Suppressor macrophage (primary cell): ENCODE measurements around the gene HECW1.
A peak's percentile ranks its signal among the peaks of the same experiment; 100 is the strongest.
"Not testable (repeated sequence)": the region's sequence is repeated elsewhere in the genome, so short reads cannot be mapped to it uniquely, and the experiment has no call there.

Experiments
- DNase-seq, 4 experiments: peaks; one replicate each; pipeline ENCODE4 v3.0.0-alpha.2; 2020 to 2022

Gene HECW1

DNA sequence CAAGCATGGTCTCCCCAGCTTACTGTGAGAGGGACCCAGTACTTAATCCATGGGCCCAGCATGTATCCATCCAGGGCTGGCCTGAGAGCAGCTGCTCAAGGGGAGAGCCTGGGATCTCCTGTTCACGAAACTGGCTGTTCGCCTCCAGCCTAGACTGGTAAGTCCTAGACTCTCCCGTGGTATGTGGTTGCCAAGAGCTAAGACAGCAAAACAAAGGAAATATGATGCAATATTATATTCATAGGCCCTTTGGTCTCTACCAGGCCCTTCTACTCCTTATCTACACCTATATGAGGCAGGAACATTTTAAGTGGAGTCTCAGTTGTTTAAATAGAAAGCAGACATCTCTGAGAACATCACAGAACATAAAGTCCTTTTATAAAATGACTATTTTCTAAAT, 441.6 kb downstream of the HECW1 start:
- DNase-seq: peak in 3 of 4 experiments; percentile 36 to 46 (median 45)

DNA sequence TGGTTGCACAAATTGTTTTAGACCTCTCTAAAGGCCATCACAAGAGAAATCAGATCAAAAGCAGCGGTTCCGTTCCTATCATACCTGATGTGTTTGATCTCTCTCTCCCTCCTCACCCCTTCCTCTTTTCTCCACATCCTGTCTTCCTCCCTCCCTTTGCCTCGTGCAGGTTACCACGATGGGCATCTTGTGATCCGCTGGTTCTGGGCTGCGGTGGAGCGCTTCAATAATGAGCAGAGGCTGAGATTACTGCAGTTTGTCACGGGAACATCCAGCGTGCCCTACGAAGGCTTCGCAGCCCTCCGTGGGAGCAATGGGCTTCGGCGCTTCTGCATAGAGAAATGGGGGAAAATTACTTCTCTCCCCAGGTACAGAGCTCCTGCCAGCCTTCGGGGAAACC, 442.0 kb downstream of the HECW1 start:
- DNase-seq: no peak

DNA sequence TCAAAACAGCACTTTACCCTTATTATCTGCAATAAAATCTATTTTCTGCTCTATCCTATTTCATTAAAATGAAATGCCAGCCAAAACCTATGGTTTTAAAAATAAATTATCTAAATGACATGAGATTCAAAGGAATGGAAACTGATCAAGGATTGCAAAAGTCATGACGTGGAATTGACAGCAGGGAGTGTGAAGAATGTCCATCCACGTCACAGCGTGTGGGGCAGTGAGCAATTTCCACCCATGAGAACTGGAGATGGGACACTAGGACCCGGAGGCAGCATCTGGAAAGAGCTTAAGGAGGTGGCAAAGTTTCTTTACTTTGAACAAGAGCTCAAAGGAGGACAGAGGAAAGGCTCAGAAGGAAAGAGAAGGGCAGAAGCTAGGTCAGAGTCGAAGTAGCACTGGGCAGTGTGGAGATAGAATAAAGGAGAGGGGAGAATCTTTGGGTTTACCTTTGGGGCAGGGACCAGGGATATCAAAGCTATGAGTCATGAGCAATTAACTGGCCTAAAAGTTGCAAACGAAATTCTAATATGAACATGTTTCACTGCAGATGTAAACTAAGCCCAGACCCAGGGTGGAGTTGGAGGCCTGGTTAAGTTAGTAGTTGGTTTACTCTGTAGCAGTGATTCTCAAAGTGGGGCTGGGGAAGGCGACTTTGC, 445.5 kb downstream of the HECW1 start:
- no peak for DNase-seq

DNA sequence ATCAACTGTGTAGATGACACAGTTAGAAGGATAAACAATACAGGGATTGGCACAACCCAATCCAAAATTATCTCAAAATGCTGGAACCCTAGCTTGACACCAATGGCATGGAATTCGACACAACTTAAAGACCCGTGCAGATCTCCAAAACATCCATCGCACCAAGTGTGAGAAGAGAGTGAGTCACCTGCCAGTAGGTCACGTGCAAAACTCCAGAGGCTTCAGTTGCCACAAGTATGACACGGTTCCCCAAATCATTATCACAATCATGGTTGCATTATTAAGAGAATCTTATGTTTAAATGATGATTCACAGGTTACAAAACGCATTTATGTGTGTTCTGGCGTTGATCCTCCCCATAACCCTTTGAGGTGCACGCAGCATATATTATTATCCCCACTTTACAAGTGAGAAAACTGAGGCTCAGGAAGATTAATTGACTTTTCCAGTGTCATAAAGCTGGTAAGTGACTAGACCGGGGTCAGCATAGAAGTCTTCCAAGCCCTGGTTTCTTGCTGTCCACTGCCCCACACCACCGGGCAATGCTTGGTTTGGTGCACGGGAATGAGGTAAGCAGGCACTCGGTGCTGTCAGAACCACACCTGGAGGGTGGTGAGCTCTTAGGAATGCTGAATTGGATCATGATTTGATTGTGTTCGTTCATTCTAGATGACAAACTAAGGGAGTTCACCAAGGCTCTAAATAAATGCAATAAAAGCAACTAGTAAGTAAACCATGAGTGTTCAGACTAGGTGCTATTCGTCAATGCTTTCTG, 446.9 kb downstream of the HECW1 start:
- peak in 1 of 4 experiments; percentile 20 for DNase-seq

- no peak for DNase-seq
These were observed 447.5 kb downstream of the HECW1 start for GRCh38 chr7:43559946-43560335.

DNA sequence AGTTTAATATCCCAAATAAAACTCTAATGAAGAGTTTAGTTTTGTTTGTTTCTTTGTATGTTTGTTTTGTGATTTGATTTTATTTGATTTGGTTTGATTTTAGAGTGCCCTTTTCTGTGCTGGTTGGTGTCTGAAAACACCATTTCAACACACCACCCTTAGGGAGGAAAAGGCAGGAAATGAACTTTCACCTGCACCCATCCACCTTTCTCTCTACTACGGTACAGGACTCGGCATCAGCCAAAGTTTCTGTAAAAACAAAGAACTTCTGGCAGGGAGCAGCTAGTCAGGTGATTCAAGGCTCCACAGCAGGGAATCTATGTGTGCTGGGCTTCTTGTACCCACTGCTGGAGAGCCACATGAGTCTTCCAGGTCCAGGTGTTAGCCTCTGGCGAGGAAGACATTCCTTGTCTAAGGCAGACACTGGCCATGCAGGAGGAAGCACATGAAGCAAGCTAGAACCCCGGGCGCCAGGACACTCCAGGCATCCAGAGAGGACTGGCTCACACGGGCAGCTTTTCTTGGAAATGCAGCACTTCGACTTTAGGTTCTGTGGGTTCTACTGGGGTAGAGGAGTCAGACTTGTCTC, 448.4 kb downstream of the HECW1 start:
- no peak for DNase-seq

- DNase-seq: no peak
These were observed 449.9 kb downstream of the HECW1 start for GRCh38 chr7:43562383-43562782.

DNA sequence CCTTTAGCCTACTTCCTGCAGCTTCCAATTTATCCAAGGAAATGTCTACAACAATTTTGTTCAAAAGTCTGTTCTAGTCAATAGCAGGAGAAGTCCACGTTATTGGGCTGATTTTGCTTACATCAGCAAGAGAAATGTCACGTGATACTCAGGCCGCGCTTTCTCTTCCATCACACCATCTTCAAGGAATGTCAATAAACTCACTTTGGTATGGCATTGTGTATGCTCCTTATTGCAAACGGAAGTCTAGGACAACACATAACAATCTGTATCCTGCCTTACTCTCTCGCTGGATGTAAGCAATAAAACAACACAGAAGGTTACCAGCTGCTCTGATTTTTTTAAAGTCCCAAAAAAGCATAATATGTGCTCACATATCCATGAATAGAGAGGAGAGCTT, 453.3 kb downstream of the HECW1 start:
- no peak for DNase-seq

- DNase-seq: no peak
These were observed 456.1 kb downstream of the HECW1 start for GRCh38 chr7:43568529-43568928.

DNA sequence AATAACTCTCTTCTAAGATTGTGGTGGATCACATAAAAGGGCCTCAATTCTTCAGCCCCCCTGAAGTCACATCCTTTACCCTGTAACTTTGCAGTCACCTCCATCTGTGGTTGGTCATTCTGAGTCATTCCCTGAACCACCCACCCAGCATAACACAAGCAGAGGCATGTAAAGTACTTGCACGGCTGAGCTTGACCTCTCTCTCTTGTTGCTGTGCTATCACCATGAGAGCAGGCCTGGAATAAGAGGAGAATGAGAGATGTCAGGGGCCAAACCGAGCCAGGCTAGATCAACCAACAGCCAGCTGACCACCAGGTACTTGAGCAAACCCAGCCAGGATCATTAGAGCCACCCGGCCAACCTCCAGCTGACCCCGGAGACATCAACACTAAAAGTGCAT, 457.0 kb downstream of the HECW1 start:
- DNase-seq: peak; percentile 41 to 67 (median 53)

DNA sequence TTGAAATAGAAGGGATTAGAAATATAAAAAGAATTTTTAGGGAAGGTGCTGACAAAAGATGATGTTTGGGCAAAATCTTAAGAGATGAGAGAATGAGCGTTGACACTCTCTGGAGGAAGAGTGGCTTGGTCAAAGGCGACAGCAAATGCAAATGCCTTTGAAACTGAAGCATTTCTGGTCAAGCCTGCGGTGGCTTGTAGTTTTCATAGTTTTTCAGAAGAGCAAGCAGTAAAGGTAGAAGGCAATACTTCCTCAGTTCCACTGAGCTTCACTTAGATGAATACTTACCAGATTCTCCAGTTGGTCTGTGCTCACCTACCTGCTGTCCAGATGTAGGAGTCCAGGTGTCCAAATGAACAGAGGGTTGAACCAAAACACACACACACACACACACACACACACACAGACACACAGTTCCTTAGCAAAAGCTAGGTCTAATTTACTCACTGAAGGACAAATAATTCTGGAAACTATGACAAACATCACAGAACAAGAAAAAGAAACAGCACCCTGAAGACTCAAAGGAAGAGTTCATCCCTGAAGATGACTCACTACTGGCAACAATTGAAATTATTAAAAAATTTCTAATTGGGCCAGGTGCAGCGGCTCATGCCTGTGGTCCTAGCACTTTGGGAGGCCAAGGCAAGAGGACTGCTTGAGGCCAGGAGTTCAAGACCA, 458.4 kb downstream of the HECW1 start:
- DNase-seq: no peak

DNA sequence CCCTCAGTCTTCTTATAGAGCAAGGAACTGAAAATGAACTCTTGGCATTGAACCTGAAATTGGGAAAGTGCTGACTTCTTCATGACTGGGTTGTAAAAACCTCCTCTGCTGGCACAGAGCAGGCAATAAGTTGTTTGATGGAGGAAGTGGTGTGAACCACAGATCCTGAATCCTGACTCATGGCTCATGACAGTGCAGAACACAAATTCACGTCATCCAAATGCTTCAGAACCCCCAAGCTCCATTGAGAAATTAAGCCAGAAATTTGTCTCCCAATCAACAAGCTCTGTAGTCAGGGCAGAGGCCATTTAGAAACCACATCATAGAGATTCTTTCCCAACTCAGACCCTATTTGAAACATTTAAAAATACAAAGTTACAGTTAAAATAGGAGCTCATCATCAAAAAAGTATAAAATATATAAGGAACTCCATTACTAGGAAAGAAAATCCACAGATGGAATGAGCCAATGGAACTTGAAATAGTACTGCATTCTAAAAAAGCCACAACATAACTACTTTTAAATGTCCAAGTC, 460.1 kb downstream of the HECW1 start:
- DNase-seq: peak; percentile 91 to 99 (median 94)

DNA sequence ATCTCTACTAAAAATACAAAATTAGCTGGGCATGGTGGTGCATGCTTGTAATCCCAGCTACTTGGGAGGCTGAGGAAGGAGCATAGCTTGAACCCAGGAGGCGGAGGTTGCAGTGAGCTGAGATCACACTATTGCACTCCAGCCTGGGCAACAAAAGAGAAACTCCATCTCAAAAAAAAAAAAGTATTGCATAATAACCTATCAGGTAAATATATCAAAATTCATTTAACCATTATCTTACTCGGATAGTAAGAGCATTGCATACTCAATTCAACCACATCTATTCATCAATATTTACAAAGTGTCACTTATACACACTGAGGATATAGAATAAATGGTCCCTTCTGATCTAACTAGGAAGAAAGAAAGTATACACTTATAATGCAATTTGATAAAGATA, 461.4 kb downstream of the HECW1 start:
- not testable (repeated sequence) for DNase-seq

- DNase-seq: no peak
These were observed 463.1 kb downstream of the HECW1 start for GRCh38 chr7:43575506-43575905.

GRCh38 chr7:43576241-43576640, 463.8 kb downstream of the HECW1 start:
- peak in 2 of 4 experiments; percentile 48 to 50 for DNase-seq

GRCh38 chr7:43577485-43577951, 465.1 kb downstream of the HECW1 start:
- DNase-seq: peak in 1 of 4 experiments; percentile 25

- peak; percentile 95 to 97 (median 96) for DNase-seq
These were observed 470.3 kb downstream of the HECW1 start, which contains the start of gene STK17A for GRCh38 chr7:43582503-43583423. TSS of gene STK17A (plus strand) at chr7:43583108. CDS start at chr7:43583244, 136 bp downstream.

DNA sequence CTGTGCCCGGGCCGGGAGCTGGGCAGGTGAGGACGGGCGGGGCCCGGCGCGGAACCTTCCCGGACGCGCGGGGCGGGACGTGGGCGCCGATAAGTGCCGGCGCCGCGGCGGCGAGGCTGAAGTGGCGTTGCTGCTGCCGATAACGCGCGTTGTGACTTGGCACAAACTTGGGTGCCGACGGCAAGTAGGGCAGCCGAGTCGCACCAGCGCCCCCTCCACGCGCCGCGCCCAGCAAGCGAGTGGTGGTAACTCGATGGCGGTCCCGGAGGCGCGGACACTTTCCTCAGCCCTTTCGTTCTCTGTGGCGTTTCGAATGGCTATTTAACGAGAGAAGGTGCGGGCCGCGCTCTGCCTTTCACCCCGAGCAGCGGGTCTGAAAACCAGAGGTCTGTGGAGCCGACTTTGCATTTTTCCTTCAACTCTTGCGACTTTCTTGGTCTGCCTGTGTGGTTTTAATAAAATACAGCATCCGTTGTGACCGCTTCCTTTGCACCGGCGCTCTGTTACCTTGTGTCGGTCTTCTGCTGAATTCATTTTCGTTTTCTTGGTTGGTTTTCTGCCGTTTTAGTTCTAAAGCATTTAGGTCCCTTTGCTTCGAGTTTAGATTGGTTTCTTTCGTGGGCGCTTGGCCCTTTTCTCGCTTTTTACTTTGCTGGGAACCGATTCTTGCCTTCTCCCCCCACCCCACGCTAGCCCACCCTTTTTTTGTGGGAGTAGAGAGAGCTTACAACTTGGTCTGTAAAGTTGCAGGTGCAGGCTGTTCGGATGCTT, 471.2 kb downstream of the HECW1 start:
- peak; percentile 63 to 83 (median 70) for DNase-seq

DNA sequence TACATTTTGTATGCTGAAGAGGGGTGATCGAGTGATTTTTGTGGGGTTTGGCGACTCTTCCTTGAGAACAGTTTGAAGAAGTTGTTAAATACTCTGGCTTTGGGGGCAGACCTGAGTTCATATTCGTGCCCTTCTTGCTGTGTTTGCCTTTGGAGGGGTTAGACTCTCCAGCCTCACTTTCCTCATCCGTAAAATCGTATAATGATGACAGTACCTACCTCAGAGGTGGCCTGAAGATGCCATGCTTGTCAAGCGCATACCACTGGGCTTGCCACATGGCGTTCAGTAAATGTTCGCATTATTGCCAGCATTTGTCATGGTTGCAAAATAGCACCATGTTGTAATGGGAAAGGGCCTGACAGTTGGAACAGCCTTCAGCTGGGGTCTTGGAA, 471.7 kb downstream of the HECW1 start:
- peak; percentile 60 to 74 (median 66) for DNase-seq

DNA sequence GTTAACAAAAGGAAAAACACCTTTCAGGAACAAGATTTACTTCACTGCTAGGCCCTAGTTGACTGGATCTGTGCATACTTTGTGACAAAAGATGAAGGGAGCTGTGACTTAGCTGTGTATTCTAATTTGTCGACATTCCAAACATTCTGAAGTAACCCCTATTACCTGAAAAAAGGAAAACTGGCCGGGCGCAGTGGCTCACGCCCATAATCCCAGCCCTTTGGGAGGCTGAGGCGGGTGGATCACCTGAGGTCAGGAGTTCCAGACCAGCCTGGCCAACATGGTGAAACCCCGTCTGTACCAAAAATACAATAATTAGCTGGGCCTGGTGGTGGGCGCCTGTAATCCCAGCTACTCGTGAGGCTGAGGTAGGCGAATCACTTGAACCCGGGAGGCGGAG, 472.3 kb downstream of the HECW1 start:
- not testable (repeated sequence) for DNase-seq

GRCh38 chr7:43585562-43585961, 473.1 kb downstream of the HECW1 start:
- peak; percentile 31 to 73 (median 44) for DNase-seq
